SKM-1 (cell line): ENCODE measurements around the gene TNC.
"Not testable (repeated sequence)": the region's sequence is repeated elsewhere in the genome, so short reads cannot be mapped to it uniquely, and the experiment has no call there.

Experiments
- DNase-seq: peaks from one replicate; lab custom pipeline; 2025; ENCODE audit not compliant: unreplicated experiment; lab: John Stamatoyannopoulos, UW

The TNC gene

DNA sequence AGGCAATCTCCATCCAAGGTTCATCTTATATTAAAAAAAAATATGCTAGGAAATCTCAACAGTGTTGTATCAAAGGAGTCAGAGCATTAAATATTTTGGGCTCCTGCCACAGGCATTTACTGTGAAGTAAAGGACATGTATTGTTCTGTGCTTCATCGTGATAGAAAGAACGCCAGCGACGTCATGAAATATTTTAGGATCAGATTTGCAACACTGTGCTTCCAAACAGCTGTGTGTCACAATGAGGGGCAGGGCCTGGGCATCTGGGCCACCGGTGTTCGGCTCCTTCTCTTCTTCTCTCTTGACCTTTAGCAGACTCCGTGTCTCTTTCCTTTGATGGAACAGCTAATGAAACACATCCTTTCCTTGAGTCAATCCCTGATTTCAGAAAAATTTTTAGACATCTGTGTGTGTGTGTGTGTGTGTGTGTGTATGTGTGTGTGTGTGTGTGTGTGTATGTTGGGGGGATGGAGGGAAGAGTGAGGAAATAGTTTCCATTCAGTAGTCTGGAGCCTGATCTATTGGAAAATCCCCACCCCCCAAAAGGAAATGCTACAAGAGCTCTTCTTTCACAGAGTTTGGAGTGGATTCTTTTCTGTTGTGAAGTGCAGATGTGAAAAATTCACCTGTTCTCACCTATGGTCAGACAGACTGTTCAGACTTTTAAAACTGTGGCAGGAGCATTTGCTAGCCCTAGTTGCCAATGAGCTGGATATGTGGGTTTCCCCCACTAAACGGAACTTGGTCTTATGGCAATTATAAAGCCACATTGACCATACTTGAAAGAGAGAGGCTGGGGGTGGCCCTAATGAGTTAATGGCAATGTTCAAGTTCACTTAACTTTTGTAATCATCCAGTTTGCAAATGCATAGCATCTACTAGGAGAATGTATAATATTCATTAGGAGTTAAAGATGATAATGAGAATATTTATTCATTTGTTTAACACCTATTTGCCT lies 18.1 kb upstream of the TNC start:
- no peak for DNase-seq

DNA sequence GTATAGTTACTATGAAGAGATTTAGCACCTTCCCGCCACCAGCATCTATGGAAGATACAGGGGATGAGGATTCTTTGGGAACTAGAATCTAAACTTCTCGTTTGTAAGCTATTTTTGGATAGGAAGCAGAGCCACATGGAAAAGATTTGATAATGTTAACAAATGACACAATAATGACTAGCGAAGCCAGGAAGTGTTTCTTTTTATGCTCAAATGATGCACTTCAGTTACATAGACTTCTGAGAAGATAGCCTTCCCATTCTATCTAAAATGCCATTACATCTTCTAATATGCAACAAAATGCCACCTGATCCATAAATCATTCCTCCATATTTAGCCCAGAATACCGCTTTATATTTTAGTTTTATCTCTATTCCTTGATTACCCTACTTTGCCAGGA lies 17.0 kb upstream of the TNC start:
- no peak for DNase-seq

DNA sequence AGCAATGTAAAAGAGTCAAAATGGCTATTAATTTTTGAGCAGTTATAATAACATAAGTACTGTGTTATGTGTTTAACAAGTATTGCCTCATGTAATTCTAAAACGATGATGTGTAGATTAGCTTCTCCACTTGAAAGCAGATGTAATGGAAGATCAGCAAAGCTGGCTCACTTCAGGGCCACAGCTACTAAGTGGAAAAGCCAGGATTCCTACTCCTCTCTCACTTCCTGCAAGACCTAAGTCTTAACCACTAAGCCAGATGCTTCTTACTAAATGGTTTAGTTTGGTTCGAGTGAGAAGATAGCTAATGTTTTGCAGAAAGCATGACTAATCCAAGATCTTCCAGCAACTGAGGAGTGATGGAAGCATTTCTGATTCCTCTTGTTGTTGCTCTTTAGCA lies 15.7 kb upstream of the TNC start:
- DNase-seq: no peak

DNA sequence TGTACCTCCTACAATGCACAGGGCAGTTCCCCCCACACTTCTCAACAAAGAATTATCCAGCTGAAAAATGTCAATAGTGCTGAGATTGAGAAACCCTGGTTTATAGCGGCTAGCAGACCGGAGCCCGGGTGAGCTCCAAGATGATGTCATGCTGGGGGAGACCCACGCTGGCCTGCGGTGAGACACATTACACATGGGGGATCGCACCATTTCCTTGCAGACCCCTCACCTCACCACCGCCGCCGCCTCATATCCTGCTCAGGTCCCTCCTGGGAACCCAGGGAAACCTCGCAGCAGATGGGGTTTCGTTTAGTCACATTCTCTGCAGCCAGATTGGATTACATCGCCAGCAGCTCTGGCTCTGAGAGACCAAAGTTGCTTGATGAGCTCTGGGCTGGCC lies 14.7 kb upstream of the TNC start:
- no peak for DNase-seq

DNA sequence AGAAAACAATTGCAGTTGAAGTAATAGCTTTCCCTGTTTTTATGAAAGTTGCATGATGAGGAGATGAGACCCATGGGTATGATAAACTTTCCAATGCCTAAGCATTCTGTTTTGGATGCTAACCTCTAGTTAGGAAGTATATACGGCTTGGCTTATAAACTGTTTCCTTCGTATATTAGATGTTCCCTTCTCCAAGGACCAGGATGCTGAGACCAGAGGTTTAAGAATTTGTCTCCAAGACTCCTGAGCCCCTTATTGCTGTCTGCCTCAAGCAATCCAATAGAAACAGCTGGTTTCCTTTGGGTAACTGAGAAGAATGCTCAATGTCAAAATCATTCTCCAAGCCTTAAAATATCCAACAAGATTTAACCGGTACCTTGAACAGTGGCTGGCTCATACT lies 12.2 kb upstream of the TNC start:
- DNase-seq: no peak

DNA sequence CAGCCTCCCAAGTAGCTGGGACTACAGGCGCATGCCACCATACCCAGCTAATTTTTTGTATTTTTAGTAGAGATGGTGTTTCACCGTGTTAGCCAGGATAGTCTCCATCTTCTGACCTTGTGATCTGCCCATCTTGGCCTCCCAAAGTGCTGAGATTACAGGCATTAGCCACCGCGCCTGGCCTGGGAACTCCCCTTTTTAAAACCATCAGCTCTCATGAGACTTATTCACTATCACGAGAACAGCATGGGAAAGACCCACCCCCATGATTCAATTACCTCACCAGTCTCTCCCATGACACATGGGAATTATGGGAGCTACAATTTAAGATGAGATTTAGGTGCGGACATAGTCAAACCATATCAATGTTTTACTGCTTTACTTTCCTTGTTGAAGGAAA lies 10.8 kb upstream of the TNC start:
- not testable (repeated sequence) for DNase-seq

DNA sequence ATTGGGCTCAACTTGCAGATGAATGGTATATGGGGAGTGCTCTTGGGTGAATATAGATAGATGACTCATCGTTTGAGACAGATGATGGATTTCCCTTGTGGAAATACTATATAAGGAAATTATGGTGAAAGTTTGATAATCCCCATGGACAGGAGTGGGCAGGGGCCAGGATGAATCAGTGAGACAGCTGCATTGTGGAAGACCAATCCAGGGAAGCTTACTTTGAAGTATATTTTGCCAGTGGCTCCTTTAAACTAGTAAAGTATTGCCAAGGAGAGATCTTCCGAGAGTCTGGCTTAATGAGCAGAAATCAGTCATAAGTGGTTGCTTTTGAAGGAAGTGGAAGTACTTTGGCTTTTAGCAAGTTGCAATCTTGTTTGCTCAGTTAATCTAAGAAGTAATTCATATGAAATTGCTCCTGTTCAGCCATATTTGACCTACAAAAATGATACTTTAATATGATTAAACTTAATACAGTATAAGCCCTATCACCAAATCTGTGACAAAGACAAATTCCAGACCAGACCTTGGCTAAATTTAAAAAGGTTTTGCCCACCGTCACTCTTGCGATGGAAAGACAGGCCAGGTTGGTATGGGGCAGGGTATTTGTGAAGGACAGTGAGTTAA lies 9.3 kb upstream of the TNC start:
- DNase-seq: no peak

DNA sequence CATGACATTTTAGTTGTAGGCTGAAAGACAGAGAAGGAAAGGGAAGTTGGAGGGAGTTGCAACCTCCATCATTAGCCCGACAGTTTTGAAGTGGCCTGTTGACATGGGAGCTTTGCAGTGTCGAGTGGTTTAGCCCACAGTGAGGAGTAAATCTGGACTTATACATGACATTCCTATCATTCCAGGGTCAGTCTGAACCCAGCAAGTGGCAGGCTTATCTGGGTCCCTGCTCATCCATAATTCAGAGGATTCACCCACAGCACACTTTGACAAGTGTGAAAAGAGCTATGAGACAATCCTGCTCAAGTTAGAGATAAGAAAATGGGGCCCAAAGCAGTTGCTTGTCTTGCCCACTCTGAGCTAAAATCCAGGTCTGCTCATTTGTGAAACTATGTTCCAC lies 8.4 kb upstream of the TNC start:
- DNase-seq: no peak

DNA sequence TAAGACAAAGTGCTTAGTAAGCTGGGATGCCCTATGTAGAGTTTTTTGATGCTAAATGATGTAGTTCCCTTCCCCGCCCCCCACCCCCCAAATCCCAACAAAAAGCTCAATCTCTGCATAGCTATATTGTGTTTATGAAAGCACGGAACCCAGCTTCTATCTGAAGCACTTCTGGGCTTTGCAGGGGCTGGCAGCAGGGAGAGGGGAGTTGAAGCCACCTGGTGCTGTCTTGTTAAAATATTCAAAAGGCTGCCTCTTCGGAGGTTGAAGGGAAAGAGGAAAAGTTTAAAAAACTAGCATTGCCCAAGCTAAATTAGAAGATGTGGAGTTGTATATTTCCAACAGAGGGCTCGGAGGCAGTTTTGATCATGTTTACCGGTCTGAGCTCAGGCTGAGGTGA lies 5.0 kb upstream of the TNC start:
- no peak for DNase-seq

DNA sequence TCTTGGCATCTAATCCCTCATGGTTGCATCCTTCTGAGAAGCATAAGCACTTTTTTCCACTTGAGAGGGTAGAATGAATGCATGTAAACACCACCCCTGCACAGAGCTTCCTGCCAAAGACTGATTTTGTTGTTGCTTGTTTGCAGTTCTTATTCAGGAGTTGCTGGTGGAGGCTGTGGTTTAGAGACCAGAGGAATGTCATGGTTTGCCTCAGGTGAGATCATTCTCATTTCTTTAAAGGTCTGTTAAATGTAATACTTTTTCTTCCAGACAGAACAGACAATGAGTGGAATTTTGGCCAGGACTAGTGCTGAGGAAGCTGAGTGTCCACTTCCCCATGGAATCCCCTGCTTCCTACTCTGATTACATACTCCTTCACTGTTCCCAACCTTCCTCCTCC lies 3.2 kb upstream of the TNC start:
- DNase-seq: no peak

DNA sequence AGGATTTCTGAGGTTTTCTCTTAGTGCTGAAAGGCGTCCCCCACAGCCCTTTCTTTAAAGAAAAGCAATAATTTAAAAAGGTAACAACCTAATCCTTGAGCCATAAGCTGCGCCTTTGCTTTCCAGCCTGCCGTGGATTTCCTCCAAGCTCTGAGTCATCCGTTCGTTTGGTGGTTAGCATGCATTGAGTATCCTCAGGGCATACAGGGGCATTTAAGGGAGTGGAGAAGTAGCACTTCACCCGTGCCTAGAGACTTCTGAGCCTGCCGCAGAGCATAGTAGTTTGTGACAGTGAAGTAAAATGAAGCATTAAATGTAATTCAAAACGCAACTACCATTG lies 892 bp upstream of the TNC start:
- DNase-seq: no peak

DNA sequence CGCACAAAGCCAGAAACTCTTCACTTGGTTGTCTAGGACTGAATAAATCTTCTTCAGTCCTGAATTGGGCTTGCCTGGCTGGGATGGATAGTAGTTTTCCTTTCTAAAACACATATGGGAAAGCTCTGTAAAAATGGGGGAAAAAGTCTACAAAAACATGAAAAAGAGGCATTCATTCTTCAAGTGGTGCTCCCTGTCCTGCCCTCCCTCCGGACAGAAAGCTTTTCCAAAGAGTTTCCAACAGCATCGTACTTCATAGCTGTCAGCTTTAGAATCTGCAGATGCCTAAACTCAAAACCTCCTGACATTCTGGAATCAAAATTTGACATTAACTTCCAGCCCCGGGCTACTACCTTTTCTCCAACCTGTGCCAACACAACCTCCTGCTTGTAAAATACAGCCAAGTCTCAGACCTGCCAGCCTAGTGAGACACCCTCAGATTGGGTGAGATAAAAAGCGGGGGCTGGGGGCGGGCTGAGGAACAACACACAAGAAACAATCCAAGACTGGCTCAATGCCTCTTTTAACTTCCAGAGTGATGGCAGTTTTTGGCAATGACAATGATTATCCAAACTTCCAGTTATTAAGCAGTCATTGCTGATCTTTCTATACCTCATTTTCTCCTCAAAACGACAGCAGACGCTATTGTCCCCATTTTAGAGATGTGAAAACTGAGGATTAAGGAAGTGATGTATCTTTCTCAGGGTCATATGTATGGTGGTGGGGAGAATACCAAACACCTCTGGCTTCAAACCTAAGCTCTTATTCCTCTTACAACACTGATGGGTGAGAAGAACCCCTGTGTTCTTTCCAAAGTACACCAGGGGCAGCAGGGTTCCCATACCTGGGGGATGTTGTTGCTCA lies 1.3 kb downstream of the TNC start:
- no peak for DNase-seq

DNA sequence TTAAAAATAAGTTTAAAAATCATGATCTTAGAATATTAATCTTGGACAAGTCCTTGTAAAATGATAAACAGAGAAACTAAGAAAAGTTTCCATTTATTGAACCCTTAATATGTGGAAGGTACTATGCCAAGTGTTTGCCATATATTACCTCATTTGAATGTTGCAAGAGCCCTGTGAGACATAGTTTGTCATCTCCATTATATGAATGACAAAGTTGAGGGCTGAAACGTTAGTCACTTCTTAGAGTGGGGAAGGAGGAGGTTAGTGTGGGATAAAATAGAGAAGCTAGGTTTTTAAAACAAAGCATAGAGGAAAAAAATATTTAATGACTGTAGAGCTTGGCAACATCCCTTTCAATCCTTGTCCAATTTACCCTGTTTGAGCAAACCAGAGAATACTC lies 2.0 kb downstream of the TNC start:
- DNase-seq: no peak

DNA sequence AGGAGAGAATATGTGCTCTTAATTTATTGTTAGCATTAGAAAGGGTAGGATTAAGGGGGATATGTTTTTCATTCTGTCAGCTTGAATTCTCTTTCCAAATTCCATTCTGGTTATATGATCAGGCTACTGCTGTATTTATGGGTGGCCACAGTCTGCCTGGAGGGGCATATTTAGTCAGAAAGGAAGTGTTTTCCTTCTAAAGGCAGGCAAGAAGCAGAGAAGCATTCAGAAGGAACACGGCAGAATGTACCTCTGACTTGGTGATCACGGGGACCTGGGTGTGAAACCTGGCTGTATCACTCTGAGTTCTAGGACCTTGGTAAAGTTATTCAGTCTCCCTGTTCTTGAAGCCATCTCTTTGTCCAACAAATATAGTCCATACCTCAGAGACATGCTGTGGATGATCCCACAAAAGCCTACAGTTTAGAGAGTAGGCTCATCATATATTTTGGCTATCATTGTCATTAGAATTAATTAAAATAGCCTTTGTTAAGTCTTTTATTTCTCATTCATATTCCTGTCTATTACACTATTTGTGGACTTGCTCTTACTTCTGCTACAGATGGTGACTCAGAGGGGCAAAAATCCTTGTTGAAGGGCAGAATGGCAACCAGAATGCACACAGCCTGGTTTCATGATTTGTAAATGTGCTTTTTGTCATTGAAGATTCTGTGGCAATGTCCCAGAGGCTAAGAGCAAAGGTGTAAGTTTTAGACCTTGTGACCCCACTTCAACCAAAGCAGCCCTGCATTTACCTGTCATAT lies 2.7 kb downstream of the TNC start:
- no peak for DNase-seq

DNA sequence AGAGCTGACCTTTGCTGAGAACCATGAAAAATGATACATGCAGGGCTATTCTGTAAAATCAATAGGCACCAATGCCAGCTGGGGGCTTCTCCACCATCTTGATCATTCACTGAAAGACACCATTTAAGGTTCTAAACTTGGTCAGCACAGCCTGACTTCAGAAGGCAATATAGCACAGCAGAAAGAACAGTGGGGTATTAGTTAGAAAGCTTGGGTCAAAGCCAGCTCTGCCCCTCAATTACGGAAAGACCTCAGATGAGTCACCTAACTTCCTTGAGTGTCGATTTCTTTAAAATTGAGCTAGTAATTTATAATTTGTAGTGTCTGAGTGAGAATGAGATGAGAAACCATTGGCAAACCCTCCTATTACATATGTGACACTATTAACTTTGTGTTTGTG lies 3.4 kb downstream of the TNC start:
- DNase-seq: no peak

DNA sequence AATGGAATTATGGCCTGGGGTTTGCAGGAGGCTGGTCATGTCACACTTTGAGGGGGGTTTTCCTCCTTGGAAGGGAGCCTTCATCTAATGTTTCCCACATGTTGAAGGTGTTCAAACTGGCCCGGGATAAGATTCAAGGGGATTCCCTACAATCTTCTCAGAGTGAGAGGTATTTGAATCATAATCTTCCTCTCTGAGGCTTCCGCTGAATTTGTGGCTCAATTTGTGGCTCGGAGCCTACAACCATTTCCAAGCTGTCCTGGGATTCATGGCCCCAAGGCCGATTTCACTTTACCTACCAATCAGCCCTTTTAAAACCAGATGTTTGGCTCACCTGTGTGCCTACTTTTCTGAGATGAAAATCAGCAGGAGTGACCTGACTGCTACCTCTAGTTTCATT lies 3.9 kb downstream of the TNC start:
- no peak for DNase-seq

DNA sequence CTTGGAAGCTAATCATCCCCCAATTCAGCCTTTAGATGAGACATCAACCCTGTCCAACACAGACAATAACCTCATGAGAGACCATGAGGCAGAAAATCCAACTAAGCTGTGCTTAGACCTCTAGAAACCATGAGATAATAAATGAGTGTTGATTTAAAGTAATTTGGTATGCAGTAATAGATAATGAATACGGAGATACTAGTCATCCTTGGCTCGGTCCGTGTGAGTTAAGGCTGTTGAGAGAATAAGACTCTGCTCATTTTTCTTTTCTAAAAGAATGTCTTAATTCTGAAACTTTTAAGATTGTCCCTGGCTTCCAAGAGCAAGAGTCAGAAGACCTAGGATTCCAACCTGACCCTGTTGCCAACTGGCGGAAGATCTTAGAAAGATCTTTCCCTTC lies 6.1 kb downstream of the TNC start:
- DNase-seq: no peak

DNA sequence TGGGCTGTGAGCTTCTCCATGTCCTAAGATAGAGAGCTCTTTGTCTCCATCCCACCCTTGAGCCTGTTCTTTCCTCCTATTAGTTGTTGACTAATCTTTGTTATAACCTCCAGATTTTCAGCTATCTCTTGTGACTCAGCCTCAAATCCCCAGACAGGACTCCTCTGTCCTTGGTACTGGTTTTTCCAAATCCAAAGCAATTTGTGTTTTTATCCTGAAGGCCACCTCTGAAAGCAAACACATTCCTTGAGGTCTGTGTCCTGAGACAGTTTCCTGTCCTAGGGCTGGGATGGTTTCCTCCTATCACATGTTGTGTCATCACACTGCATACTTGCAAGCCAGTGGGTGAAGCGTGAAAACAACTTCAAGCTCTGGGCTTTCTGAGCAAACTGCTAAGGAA lies 8.5 kb downstream of the TNC start:
- no peak for DNase-seq

DNA sequence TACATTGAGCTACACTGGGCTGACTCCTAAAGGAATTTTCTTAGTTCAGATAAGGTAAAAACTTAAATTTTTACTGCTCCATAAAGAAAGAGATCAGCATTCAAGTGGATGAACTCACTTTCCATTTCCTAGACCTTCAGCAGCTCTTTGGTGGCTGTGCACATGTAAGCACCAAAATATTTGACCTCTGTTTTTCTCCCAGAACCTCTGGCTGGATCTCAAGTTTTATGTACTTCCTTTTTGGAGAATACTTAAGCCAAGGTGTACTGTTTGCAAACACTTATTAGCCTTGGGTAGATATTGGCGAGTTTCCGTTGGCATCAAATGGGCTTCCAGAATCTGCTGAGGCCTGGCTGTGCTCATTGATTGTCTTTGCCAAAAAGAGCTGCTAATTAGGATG lies 10.3 kb downstream of the TNC start:
- DNase-seq: no peak

DNA sequence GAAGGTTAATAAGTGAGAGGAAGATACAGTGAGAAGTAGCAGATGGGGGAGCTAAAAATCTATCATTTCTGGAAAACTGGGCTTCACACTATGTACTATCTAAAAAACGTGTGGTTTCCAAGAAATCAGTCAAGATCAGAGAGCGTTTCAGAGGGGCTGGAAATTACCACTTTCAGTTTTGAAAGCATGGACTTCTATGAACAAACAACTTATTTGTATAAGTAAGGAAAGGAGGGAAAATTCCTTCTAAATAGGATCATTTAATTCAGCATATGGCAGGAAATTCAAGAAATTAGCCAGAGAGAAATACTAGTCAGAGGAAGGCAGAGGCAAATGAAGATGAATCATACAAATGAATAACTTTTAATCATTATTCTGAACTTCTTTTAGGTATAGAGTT lies 11.3 kb downstream of the TNC start:
- no peak for DNase-seq

DNA sequence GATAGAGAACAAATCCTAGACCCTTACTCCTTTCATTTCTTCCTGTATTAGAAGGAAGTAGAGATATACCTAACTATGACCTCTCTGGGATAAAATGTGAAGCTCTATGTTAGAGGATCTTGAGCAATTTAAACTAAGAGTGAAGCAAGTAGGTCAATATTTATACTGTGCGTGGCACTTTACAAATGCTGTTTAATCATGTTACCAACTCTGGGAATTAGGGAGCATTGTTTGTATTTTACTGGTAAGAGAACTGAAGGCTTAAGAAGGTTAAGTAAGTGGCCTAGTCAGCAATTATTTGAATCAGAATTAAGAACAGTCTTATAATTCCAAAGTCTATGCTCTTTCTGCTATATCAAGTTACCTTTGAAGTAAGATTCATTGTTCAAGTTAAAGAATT lies 12.0 kb downstream of the TNC start:
- no peak for DNase-seq
